Kidney epithelial cell (primary cell): ENCODE results near the gene DOCK4. TPM values are rescaled to one million over a fixed set of nuclear protein-coding genes. Genes with fewer than 3 reads are reported as not detected.

Experiments used
- DNase-seq: peaks from one replicate; pipeline ENCODE4 v3.0.0-alpha.2; 2010; ENCODE audit warnings: low read depth
- H3K27me3 ChIP-seq: 2 replicates; pipeline ENCODE4 v1.6.0; 2011; ENCODE audit warnings: low read length; ENCODE audit not compliant: control insufficient read depth, insufficient read depth
- H3K36me3 ChIP-seq: 2 replicates; pipeline ENCODE4 v1.5.1; 2011; ENCODE audit warnings: low read length; ENCODE audit not compliant: control insufficient read depth, insufficient read depth
- H3K4me3 ChIP-seq: 2 replicates; pipeline ENCODE4 v1.5.1; 2011; ENCODE audit warnings: low read depth, mild to moderate bottlenecking, control low read depth, low read length
- total RNA-seq: library from RNA; depleted of rRNA; stranded (reverse); fragments of >200 nt; gene quantifications from 2 replicates; pipeline ENCODE4 v1.2.3, GENCODE V29; 2015
- TF ChIP-seq, protein P1 (sequence below): IDR thresholded peaks from 2 replicates; pipeline ENCODE4 v1.5.1; 2011; ENCODE audit warnings: mild to moderate bottlenecking, moderate library complexity, low read length, control low read depth, inconsistent platforms; ENCODE audit not compliant: insufficient read depth, poor library complexity, severe bottlenecking

The DOCK4 gene
- total RNA-seq, 1 donor from 2014 or later = 16.8 TPM

DNA sequence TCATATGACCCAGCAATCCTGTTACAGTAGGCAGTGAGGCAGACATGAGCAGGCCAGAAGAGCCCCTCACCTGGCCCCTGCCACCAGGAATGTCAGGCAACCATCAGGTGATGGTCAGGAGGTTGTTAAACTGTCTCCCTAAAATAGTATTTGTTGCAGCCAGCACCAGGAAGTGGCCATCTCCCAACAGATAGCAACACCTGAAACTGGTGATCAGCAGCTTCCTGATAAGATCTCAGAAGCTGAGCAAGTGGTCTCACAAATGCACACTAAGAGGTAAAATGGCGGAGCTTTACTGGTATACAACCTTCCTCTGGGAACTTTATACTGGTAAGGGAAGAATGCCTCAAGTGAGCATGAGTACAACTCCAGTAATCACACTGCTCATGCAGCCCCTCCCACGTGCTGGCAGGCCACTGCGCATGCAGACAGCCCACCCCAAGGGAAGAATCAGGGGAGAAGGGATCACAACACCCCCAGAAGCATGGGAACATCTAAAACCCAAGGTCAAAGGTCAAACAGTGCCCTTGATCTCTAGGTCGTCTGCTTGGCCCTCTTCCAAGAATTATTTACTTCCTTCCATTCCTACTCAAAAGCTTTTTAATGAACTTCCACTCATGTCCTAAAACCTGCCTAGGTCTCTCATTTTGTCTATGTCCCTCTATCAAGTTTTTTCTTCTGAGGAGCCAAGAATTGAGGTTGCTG, 133.5 kb downstream of the DOCK4 start:
- TF ChIP-seq, protein P1, sequence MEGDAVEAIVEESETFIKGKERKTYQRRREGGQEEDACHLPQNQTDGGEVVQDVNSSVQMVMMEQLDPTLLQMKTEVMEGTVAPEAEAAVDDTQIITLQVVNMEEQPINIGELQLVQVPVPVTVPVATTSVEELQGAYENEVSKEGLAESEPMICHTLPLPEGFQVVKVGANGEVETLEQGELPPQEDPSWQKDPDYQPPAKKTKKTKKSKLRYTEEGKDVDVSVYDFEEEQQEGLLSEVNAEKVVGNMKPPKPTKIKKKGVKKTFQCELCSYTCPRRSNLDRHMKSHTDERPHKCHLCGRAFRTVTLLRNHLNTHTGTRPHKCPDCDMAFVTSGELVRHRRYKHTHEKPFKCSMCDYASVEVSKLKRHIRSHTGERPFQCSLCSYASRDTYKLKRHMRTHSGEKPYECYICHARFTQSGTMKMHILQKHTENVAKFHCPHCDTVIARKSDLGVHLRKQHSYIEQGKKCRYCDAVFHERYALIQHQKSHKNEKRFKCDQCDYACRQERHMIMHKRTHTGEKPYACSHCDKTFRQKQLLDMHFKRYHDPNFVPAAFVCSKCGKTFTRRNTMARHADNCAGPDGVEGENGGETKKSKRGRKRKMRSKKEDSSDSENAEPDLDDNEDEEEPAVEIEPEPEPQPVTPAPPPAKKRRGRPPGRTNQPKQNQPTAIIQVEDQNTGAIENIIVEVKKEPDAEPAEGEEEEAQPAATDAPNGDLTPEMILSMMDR = no peak
- H3K27me3 ChIP-seq = no peaks in the 10 kb centered on the region
- H3K36me3 ChIP-seq = no peaks in the 10 kb centered on the region
- H3K4me3 ChIP-seq = no peak overlapping the region
- DNase-seq = no peak

- no peak overlapping the region for H3K4me3 ChIP-seq
- no peak for DNase-seq
- no peaks in the 10 kb centered on the region for H3K27me3 ChIP-seq
- H3K36me3 ChIP-seq = no peaks in the 10 kb centered on the region
- TF ChIP-seq, protein P1 = no peak
These were observed 134.3 kb downstream of the DOCK4 start for GRCh38 chr7:112071856-112072255.

DNA sequence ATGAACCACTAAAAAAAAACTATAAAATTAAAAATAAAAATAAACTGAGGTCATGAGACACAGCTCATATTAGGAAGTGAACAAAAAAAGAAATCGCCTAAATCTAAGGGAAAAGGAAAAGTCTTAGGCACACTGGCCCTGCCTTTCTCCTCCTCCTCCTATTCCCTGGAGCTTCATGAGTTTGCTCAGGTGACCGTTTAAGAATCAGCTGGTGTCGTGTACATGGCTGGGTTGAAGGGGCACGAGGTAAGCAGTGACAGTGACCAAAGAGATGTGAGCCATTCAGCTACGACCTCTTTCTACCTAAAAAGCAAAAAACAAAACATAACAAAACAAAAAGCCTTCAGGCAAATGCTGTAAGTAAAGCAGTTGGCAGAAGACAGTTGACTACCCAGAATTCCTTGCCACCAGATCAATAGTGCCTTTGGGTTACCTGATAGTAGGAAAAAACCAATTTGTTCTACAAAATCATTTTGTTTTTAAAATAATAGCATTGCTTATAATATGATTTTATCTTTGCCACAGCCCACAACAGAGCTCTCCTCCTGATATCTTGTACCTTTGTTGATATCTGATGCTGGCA, 135.4 kb downstream of the DOCK4 start:
- no peak for DNase-seq
- no peak overlapping the region for H3K4me3 ChIP-seq
- H3K27me3 ChIP-seq = no peaks in the 10 kb centered on the region
- no peaks in the 10 kb centered on the region for H3K36me3 ChIP-seq
- TF ChIP-seq, protein P1 = no peak

DNA sequence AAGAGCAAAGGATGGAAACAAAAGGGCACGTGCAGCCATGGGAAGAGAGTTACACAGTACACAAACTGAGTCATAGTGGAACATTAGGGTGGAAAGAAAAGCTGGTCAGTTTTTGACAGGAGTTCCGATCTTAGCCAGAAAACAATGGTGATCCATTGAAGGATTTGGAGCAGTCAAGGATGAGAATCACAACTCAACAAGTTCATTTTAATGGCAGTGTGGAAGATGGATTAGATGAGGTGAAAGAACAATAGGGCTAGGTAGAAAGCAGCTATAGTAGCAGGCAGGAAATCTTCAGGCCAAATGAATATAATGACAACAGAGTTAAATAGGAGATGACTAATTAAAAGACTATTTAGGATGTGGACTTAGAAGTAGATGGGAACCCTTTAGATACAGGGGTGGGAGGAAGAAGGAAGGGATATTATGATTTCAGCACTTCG, 136.3 kb downstream of the DOCK4 start:
- no peak for DNase-seq
- Histone ChIP-seq H3K4me3 (no peak overlapping the region), H3K27me3 (no peaks in the 10 kb centered on the region), H3K36me3 (no peaks in the 10 kb centered on the region)
- TF ChIP-seq, protein P1 = no peak

DNA sequence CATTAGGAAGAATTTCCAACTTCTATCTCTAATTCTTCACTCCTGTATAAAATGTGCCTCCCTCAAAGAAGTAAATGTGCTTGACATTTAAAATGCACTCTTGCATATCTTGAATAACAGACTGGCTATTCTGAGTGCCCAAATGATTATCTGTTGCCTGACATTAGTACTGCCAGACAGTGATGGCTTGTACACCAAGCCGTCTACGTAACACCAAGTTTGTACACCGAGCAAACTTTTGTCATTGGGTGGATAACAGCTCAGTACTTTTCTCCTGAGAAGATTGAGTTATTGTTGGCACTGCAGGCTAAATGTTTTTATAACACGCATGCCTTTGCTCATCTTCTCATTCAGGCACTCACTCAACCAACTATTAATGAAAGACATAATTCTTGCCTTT, 137.2 kb downstream of the DOCK4 start:
- no peaks in the 10 kb centered on the region for H3K27me3 ChIP-seq
- no peak for DNase-seq
- H3K36me3 ChIP-seq = no peaks in the 10 kb centered on the region
- TF ChIP-seq, protein P1 = no peak
- H3K4me3 ChIP-seq = no peak overlapping the region
